HepG2 (cell line): ENCODE measurements around the gene GGA3. TPM values are rescaled to one million over a fixed set of nuclear protein-coding genes. Genes with fewer than 3 reads are reported as not detected.

ENCODE experiments used
- AHR ChIP-seq: IDR thresholded peaks from 2 replicates; pipeline ENCODE4 v1.6.1; 2018; ENCODE audit warnings: missing genetic modification reagents, missing compliant biosample characterization
- BCL6 ChIP-seq: IDR thresholded peaks from 2 replicates; pipeline ENCODE4 v1.6.1; 2016; ENCODE audit warnings: missing genetic modification reagents, missing compliant biosample characterization
- BCLAF1 ChIP-seq: fragments of 450-650 bp; IDR thresholded peaks from 2 replicates; pipeline ENCODE4 v1.6.1; 2017; ENCODE audit warnings: mild to moderate bottlenecking
- CSRNP2 ChIP-seq: sonication (generic); formaldehyde crosslinking; conservative IDR thresholded peaks from 2 replicates; pipeline ENCODE4 v1.8.0; 2022; ENCODE audit warnings: low read depth, missing genetic modification reagents
- HOXA9 ChIP-seq: sonication (generic); formaldehyde crosslinking; IDR thresholded peaks from 2 replicates; pipeline ENCODE4 v1.8.1; 2022; ENCODE audit warnings: missing genetic modification reagents, mild to moderate bottlenecking, moderate library complexity, borderline replicate concordance
- KAT8 ChIP-seq: IDR thresholded peaks from 2 replicates; pipeline ENCODE4 v1.6.1; 2016; ENCODE audit warnings: missing genetic modification reagents, missing compliant biosample characterization
- MAX ChIP-seq: IDR thresholded peaks from 2 replicates; pipeline ENCODE4 v1.6.1; 2012; ENCODE audit warnings: inconsistent platforms
- MXD4 ChIP-seq: IDR thresholded peaks from 2 replicates; pipeline ENCODE4 v1.6.1; 2016; ENCODE audit warnings: mild to moderate bottlenecking, missing biosample characterization, missing genetic modification reagents
- NFE2 ChIP-seq: sonication (generic); formaldehyde crosslinking; IDR thresholded peaks from 2 replicates; pipeline ENCODE4 v1.4.0; 2020; ENCODE audit warnings: missing genetic modification reagents
- NFE2L1 ChIP-seq: sonication (generic); formaldehyde crosslinking; IDR thresholded peaks from 2 replicates; pipeline ENCODE4 v1.4.0; 2020; ENCODE audit warnings: missing genetic modification reagents, mild to moderate bottlenecking, borderline replicate concordance
- NFIC ChIP-seq: IDR thresholded peaks from 2 replicates; pipeline ENCODE4 v1.6.1; 2012; ENCODE audit warnings: mild to moderate bottlenecking, low read length, inconsistent platforms
- SOX6 ChIP-seq, 2 experiments: fragments of 450-650 bp in 1 of 2; sonication (generic) in 1 of 2; formaldehyde crosslinking in 1 of 2; IDR thresholded peaks; 2 replicates each; pipeline versions ENCODE4 v1.4.0 to v1.6.1; 2017 to 2020; ENCODE audit warnings: antibody characterized with exemption in 1 of 2, mild to moderate bottlenecking in 1 of 2, missing genetic modification reagents in 1 of 2
- TCF7L2 ChIP-seq: IDR thresholded peaks from 2 replicates; pipeline ENCODE4 v1.6.1; 2011; ENCODE audit warnings: mild to moderate bottlenecking, low read depth, low read length, moderate library complexity
- ZBTB20 ChIP-seq: sonication (generic); formaldehyde crosslinking; IDR thresholded peaks from 2 replicates; pipeline ENCODE4 v1.8.1; 2023; ENCODE audit warnings: missing genetic modification reagents, low read depth, mild to moderate bottlenecking, borderline replicate concordance
- ZBTB34 ChIP-seq: sonication (generic); formaldehyde crosslinking; IDR thresholded peaks from 2 replicates; pipeline ENCODE4 v1.8.0; 2022; ENCODE audit warnings: mild to moderate bottlenecking, missing genetic modification reagents
- ZNF292 ChIP-seq: sonication (generic); formaldehyde crosslinking; IDR thresholded peaks from 2 replicates; pipeline ENCODE4 v1.8.1; 2022; ENCODE audit warnings: mild to moderate bottlenecking, low read depth, missing genetic modification reagents, borderline replicate concordance
- ZNF496 ChIP-seq: sonication (generic); formaldehyde crosslinking; IDR thresholded peaks from 2 replicates; pipeline ENCODE4 v1.8.1; 2023; ENCODE audit warnings: mild to moderate bottlenecking, moderate library complexity, missing genetic modification reagents; ENCODE audit not compliant: insufficient replicate concordance
- ZNF775 ChIP-seq: sonication (generic); formaldehyde crosslinking; IDR thresholded peaks from 2 replicates; pipeline ENCODE4 v1.4.0; 2020; ENCODE audit warnings: missing genetic modification reagents, mild to moderate bottlenecking, moderate library complexity, borderline replicate concordance
- ZZZ3 ChIP-seq: sonication (generic); formaldehyde crosslinking; IDR thresholded peaks from 2 replicates; pipeline ENCODE4 v1.4.0; 2020; ENCODE audit warnings: missing genetic modification reagents, mild to moderate bottlenecking, borderline replicate concordance
- polyA plus RNA-seq, 8 experiments: library from polyadenylated mRNA; depleted of rRNA in 3 of 8; stranded (reverse) in 7 of 8; unstranded in 1 of 8; fragments of >200 nt; fragmentation: Illumina TruSeq in 4 of 8; extraction: Trizol in 4 of 8; gene quantifications; 2 replicates each; pipeline versions ENCODE4 v1.2.1 to v1.2.3, GENCODE V29; 2011 to 2016; ENCODE audit warnings: low read depth in 4 of 8, missing spikeins in 1 of 8, mixed read lengths in 1 of 8; ENCODE audit not compliant: insufficient read depth in 1 of 8
- total RNA-seq, 5 experiments: library from RNA; depleted of rRNA; stranded (reverse); fragments of >200 nt; fragmentation: Illumina TruSeq; extraction: Trizol; gene quantifications; 2 replicates each; pipeline ENCODE4 v1.2.3, GENCODE V29; 2016; ENCODE audit warnings: low read depth in 1 of 5
- TF ChIP-seq, protein P1 (sequence below): sonication (generic); formaldehyde crosslinking; conservative IDR thresholded peaks from 2 replicates; pipeline ENCODE4 v1.8.0; 2022; ENCODE audit warnings: missing genetic modification reagents

GGA3 gene
- total and polyA plus RNA-seq, 2 of the 13 experiments (the other 11 are each of a cell fraction or from before 2014, with no cell fraction given) = 28.4 to 43.7 TPM

GRCh38 chr17:75270218-75270965 is 9.0 kb upstream of the GGA3 start (continued):
- TF ChIP-seq CSRNP2 = no peak
- TF ChIP-seq NFE2 (CRISPR knock-in tag) = no peak
- no peak for TF ChIP-seq ZNF496 (CRISPR knock-in tag)
- no peak for TF ChIP-seq HOXA9 (CRISPR knock-in tag)
- TF ChIP-seq NFE2L1 (CRISPR knock-in tag) = peak; percentile 65; the same call in 1 of the 2 replicates
- no peak for TF ChIP-seq NFIC
- TF ChIP-seq BCL6 (CRISPR knock-in tag) = 0 out of 2 replicates have a peak, but pooled peaks have one; percentile 5
- TF ChIP-seq BCLAF1 = no peak
- TF ChIP-seq ZNF775 (CRISPR knock-in tag) = no peak
- TF ChIP-seq AHR (CRISPR knock-in tag) = 0 out of 2 replicates have a peak, but pooled peaks have one; percentile 23
- no peak for TF ChIP-seq SOX6 (IDR thresholded peaks at IDR 0.05)
- TF ChIP-seq SOX6 (CRISPR knock-in tag; IDR thresholded peaks at IDR 0.05) = peak; percentile 35
- TF ChIP-seq KAT8 (CRISPR knock-in tag) = no peak; the same call in 1 of the 2 replicates
- TF ChIP-seq MXD4 (CRISPR knock-in tag) = peak; percentile 43; the same call in 1 of the 2 replicates
- TF ChIP-seq ZBTB34 (CRISPR knock-in tag) = no peak
- TF ChIP-seq ZBTB20 (CRISPR knock-in tag) = 0 out of 2 replicates have a peak, but pooled peaks have one; percentile 18
- peak; percentile 92 for TF ChIP-seq ZNF292
- TF ChIP-seq, protein P1, sequence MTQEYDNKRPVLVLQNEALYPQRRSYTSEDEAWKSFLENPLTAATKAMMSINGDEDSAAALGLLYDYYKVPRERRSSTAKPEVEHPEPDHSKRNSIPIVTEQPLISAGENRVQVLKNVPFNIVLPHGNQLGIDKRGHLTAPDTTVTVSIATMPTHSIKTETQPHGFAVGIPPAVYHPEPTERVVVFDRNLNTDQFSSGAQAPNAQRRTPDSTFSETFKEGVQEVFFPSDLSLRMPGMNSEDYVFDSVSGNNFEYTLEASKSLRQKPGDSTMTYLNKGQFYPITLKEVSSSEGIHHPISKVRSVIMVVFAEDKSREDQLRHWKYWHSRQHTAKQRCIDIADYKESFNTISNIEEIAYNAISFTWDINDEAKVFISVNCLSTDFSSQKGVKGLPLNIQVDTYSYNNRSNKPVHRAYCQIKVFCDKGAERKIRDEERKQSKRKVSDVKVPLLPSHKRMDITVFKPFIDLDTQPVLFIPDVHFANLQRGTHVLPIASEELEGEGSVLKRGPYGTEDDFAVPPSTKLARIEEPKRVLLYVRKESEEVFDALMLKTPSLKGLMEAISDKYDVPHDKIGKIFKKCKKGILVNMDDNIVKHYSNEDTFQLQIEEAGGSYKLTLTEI (CRISPR knock-in tag) = no peak
- TF ChIP-seq ZZZ3 (CRISPR knock-in tag) = peak; percentile 52; the same call in 1 of the 2 replicates
- no peak for TF ChIP-seq TCF7L2
- peak; percentile 21; the same call in 1 of the 2 replicates for TF ChIP-seq MAX
